Smooth muscle cell (in vitro differentiated cells): Measurements from ENCODE around the gene BTNL8. TPM values are rescaled to one million over a fixed set of nuclear protein-coding genes. Genes with fewer than 3 reads are reported as not detected.

Experiments
- DNase-seq: peaks from one replicate; lab custom pipeline; 2025; ENCODE audit not compliant: unreplicated experiment; lab: John Stamatoyannopoulos, UW
- H2AFZ ChIP-seq: fragments of 200-600 bp; sonication (generic); 2 replicates; pipeline ENCODE4 v1.6.0; 2016; ENCODE audit warnings: antibody characterized with exemption, low read depth, mild to moderate bottlenecking
- H3F3A ChIP-seq: fragments of 200-600 bp; sonication (generic); 2 replicates; pipeline ENCODE4 v1.6.0; 2017; ENCODE audit warnings: antibody characterized with exemption, low read depth
- H3K27ac ChIP-seq: fragments of 200-600 bp; sonication (generic); 2 replicates; pipeline ENCODE4 v1.5.1; 2016; ENCODE audit warnings: low read depth, mild to moderate bottlenecking
- H3K27me3 ChIP-seq: fragments of 200-600 bp; sonication (generic); 2 replicates; pipeline ENCODE4 v1.6.1; 2016; ENCODE audit warnings: low read depth, mild to moderate bottlenecking
- H3K36me3 ChIP-seq: fragments of 200-600 bp; sonication (generic); 2 replicates; pipeline ENCODE4 v1.5.1; 2016; ENCODE audit warnings: low read depth
- H3K4me1 ChIP-seq: fragments of 200-600 bp; sonication (generic); 2 replicates; pipeline ENCODE4 v1.5.1; 2016; ENCODE audit warnings: low read depth
- H3K4me2 ChIP-seq: fragments of 200-600 bp; sonication (generic); 2 replicates; pipeline ENCODE4 v1.6.0; 2016; ENCODE audit warnings: mild to moderate bottlenecking
- H3K4me3 ChIP-seq: fragments of 200-600 bp; sonication (generic); 2 replicates; pipeline ENCODE4 v1.5.1; 2016; ENCODE audit warnings: mild to moderate bottlenecking
- H3K79me2 ChIP-seq: fragments of 200-600 bp; sonication (generic); 2 replicates; pipeline ENCODE4 v1.6.0; 2016; ENCODE audit warnings: low read depth, mild to moderate bottlenecking
- H3K9ac ChIP-seq: fragments of 200-600 bp; sonication (generic); 2 replicates; pipeline ENCODE4 v1.6.0; 2016; ENCODE audit warnings: low read depth
- H3K9me3 ChIP-seq: fragments of 200-600 bp; sonication (generic); replicated peaks from 2 replicates; pipeline ENCODE4 v1.5.1; 2016; ENCODE audit warnings: low read depth
- H4K20me1 ChIP-seq: fragments of 200-600 bp; sonication (generic); 2 replicates; pipeline ENCODE4 v1.6.0; 2016; ENCODE audit warnings: low read depth
- CTCF ChIP-seq: fragments of 200-600 bp; sonication (generic); IDR thresholded peaks from 2 replicates; pipeline ENCODE4 v1.5.1; 2017; ENCODE audit warnings: borderline replicate concordance, mild to moderate bottlenecking, antibody characterized with exemption; ENCODE audit not compliant: insufficient read depth, poor library complexity, severe bottlenecking
- WGBS: methylation state at CpG from one replicate; pipeline ENCODE4 v1.1.7; 2016; ENCODE audit warnings: low lambda C conversion rate; 5-methylcytosine and 5-hydroxymethylcytosine counted together
- polyA plus RNA-seq: library from polyadenylated mRNA; unstranded; fragments of >200 nt; fragmentation: Nextera tagmentation; extraction: Ambion mirVana; gene quantifications from 2 replicates; pipeline ENCODE4 v1.2.1, GENCODE V29; 2016
- total RNA-seq: library from RNA; depleted of rRNA; stranded (reverse); fragments of >200 nt; gene quantifications from 2 replicates; pipeline ENCODE4 v1.2.3, GENCODE V29; 2014

The BTNL8 gene
- total and polyA plus RNA-seq, 2 experiments from 2014 or later, result not detected

GRCh38 chr5:180900178-180900577 is 1.2 kb downstream of the BTNL8 start:
- H3K79me2 ChIP-seq, result no peaks in the 10 kb centered on the region
- H3K9ac ChIP-seq, result no peak overlapping the region
- no peaks in the 10 kb centered on the region for H3K9me3 ChIP-seq
- no peak for TF ChIP-seq CTCF
- H4K20me1 ChIP-seq, result no peaks in the 10 kb centered on the region
- H3K4me3 ChIP-seq, result no peak overlapping the region
- no peaks in the 10 kb centered on the region for H3K4me1 ChIP-seq
- DNase-seq, result no peak
- no peak overlapping the region for H3K4me2 ChIP-seq
- H3F3A ChIP-seq, result no peaks in the 10 kb centered on the region
- no peaks in the 10 kb centered on the region for H3K36me3 ChIP-seq
- 91% methylated on average over 5 of the region's 5 CpGs for WGBS
- no peaks in the 10 kb centered on the region for H3K27me3 ChIP-seq
- no peak overlapping the region for H2AFZ ChIP-seq
- H3K27ac ChIP-seq, result no peak overlapping the region

GRCh38 chr5:180901319-180902009 is 2.5 kb downstream of the BTNL8 start:
- Histone ChIP-seq H2AFZ (no peak overlapping the region), H3K9me3 (no peaks in the 10 kb centered on the region), H3K4me1 (no peaks in the 10 kb centered on the region), H3K4me3 (no peak overlapping the region), H3K27ac (no peak overlapping the region), H4K20me1 (no peaks in the 10 kb centered on the region), H3K36me3 (no peaks in the 10 kb centered on the region), H3K9ac (no peak overlapping the region), H3K79me2 (no peaks in the 10 kb centered on the region), H3F3A (no peaks in the 10 kb centered on the region), H3K4me2 (no peak overlapping the region), H3K27me3 (no peaks in the 10 kb centered on the region)
- DNase-seq, result no peak
- no peak for TF ChIP-seq CTCF
- 88% methylated on average over 7 of the region's 7 CpGs for WGBS

DNA sequence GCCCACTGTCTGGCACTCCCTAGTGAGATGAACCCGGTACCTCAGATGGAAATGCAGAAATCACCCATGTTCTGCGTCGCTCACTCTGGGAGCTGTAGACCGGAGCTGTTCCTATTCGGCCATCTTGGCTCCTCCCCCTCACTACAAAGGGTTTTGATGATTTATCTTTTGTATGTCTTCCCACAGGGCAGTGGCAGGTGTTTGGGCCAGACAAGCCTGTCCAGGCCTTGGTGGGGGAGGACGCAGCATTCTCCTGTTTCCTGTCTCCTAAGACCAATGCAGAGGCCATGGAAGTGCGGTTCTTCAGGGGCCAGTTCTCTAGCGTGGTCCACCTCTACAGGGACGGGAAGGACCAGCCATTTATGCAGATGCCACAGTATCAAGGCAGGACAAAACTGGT is 9.4 kb downstream of the BTNL8 start:
- Histone ChIP-seq H3K36me3 (no peaks in the 10 kb centered on the region), H3K79me2 (no peaks in the 10 kb centered on the region), H3K4me1 (no peaks in the 10 kb centered on the region), H4K20me1 (no peaks in the 10 kb centered on the region), H3K27me3 (no peaks in the 10 kb centered on the region), H3K9ac (no peak overlapping the region), H2AFZ (no peak overlapping the region), H3K4me2 (no peak overlapping the region), H3K27ac (no peak overlapping the region), H3K9me3 (no peaks in the 10 kb centered on the region), H3F3A (no peaks in the 10 kb centered on the region), H3K4me3 (no peak overlapping the region)
- WGBS, result 94% methylated on average over 9 of the region's 9 CpGs
- DNase-seq, result no peak
- no peak for TF ChIP-seq CTCF

GRCh38 chr5:180908998-180909731 is 10.2 kb downstream of the BTNL8 start:
- no peak for DNase-seq
- WGBS, result 82% methylated on average over 9 of the region's 9 CpGs
- H3K4me3 ChIP-seq, result no peak overlapping the region
- no peak overlapping the region for H3K9ac ChIP-seq
- no peaks in the 10 kb centered on the region for H3K36me3 ChIP-seq
- H4K20me1 ChIP-seq, result no peaks in the 10 kb centered on the region
- H3K27ac ChIP-seq, result no peak overlapping the region
- no peaks in the 10 kb centered on the region for H3K79me2 ChIP-seq
- no peaks in the 10 kb centered on the region for H3K4me1 ChIP-seq
- no peak overlapping the region for H2AFZ ChIP-seq
- H3K4me2 ChIP-seq, result no peak overlapping the region
- H3F3A ChIP-seq, result no peaks in the 10 kb centered on the region
- no peaks in the 10 kb centered on the region for H3K27me3 ChIP-seq
- H3K9me3 ChIP-seq, result no peaks in the 10 kb centered on the region
- TF ChIP-seq CTCF, result no peak
